ENCODE measurements around the gene DIDO1.

DNA sequence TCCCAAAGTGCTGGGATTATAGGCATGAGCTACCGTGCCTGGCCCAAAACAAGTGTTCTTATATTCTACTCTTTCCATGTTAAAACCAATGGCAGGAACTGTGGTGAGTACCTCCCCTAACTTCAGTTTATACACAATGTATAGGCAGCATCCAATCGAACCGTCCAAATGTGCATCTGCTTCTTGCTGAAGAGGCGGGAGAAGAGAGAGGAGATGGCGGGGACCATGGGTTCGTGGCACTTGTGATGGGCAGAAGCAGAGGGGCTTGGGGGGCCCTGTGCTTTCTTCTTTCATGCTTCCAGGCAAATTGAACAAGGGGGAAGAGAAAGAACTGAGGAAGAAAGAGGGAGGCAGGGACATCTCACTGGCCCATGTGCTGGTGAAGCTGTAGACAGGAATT is 53.4 kb downstream of the DIDO1 start:
- TF ChIP-seq, protein P1, sequence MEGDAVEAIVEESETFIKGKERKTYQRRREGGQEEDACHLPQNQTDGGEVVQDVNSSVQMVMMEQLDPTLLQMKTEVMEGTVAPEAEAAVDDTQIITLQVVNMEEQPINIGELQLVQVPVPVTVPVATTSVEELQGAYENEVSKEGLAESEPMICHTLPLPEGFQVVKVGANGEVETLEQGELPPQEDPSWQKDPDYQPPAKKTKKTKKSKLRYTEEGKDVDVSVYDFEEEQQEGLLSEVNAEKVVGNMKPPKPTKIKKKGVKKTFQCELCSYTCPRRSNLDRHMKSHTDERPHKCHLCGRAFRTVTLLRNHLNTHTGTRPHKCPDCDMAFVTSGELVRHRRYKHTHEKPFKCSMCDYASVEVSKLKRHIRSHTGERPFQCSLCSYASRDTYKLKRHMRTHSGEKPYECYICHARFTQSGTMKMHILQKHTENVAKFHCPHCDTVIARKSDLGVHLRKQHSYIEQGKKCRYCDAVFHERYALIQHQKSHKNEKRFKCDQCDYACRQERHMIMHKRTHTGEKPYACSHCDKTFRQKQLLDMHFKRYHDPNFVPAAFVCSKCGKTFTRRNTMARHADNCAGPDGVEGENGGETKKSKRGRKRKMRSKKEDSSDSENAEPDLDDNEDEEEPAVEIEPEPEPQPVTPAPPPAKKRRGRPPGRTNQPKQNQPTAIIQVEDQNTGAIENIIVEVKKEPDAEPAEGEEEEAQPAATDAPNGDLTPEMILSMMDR (IDR thresholded peaks at IDR 0.05) = no peak
- no peak for TF ChIP-seq POLR2A (IDR thresholded peaks at IDR 0.05)
- TF ChIP-seq EP300 (IDR thresholded peaks at IDR 0.05) = no peak
